ENCODE data around the gene STAM.
A peak's percentile ranks its signal among the peaks of the same experiment; 100 is the strongest.

DNA sequence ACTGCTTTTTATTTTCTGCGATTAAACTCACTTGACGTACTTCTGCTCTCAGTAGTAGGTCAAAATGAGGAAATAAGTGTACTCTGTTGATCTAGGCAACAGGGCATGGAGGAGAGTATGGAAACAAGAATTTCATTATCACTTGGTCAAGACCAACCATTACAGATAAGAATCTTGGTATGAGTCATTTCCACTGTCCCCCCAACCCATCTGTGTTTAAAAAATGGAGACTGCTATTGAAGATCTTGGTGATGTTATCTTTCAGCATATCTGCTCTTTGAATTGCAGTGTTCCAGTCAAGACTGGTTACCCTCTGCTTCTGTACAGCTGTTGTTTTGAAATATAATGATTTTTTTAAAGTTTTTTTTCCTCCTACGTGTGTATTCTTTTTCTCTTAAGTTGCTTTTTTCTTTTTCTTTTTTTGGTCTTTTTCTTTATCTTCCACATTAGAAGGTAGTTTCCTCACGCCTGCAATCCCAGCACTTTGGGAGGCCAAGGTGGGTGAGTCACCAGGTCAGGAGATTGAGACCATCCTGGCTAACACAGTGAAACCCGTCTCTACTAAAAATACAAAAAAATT, 11.7 kb downstream of the STAM start:
- TF ChIP-seq, protein P1, sequence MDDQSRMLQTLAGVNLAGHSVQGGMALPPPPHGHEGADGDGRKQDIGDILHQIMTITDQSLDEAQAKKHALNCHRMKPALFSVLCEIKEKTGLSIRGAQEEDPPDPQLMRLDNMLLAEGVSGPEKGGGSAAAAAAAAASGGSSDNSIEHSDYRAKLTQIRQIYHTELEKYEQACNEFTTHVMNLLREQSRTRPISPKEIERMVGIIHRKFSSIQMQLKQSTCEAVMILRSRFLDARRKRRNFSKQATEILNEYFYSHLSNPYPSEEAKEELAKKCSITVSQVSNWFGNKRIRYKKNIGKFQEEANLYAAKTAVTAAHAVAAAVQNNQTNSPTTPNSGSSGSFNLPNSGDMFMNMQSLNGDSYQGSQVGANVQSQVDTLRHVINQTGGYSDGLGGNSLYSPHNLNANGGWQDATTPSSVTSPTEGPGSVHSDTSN (IDR thresholded peaks at IDR 0.05), result peak; percentile 66
- TF ChIP-seq GABPA (IDR thresholded peaks at IDR 0.05; ENCODE audit: low read depth), result no peak
- TF ChIP-seq EZH2phosphoT487 (IDR thresholded peaks at IDR 0.05; ENCODE audit: borderline replicate concordance, low read depth), result no peak

Data from SK-N-SH (cell line).